RCC 7860 (cell line): Measurements from ENCODE around the gene HARS2.
A peak's percentile ranks its signal among the peaks of the same experiment; 100 is the strongest.
"Not testable (repeated sequence)": the region's sequence is repeated elsewhere in the genome, so short reads cannot be mapped to it uniquely, and the experiment has no call there.

Source experiments
- DNase-seq: peaks from one replicate; pipeline ENCODE4 v3.0.0-alpha.2; 2015; ENCODE audit warnings: low spot score
- FAIRE-seq: peaks from 2 replicates; lab custom pipeline; 2012; peaks lifted over from hg19 to GRCh38; lab: Jason Lieb, UNC

The HARS2 gene

DNA sequence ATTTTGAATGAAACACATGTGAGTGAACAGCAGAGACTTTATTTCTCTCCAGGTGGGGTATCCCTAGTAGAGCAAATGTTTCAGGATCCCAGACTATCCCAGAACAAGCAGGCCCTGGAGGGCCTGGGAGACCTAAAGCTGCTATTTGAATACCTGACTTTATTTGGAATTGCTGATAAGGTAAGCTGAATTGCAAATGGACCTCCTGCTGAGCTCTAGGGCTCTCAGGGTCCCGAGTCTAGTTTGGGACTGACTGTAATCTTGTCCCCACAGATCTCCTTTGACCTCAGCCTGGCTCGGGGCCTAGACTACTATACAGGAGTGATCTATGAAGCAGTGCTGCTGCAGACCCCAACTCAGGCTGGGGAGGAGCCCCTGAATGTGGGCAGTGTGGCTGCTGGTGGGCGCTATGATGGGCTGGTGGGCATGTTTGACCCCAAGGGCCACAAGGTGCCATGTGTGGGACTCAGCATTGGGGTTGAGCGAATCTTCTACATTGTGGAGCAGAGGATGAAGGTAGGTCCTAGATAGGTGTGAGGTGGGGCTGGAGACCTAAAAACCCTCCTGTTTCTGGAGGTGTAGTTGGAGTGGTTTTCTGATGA is 5.7 kb downstream of the HARS2 start:
- FAIRE-seq (no peak), DNase-seq (no peak)

GRCh38 chr5:140700177-140701144 is 9.2 kb downstream of the HARS2 start, which contains the start of gene ZMAT2:
TSS of gene ZMAT2 (plus strand) at chr5:140700447. CDS start at chr5:140700461, 14 bp downstream.
- FAIRE-seq (peak; percentile 97), DNase-seq (peak; percentile 95)

GRCh38 chr5:140707812-140708211 is 16.6 kb downstream of the HARS2 start:
- DNase-seq = no peak
- no peak for FAIRE-seq

DNA sequence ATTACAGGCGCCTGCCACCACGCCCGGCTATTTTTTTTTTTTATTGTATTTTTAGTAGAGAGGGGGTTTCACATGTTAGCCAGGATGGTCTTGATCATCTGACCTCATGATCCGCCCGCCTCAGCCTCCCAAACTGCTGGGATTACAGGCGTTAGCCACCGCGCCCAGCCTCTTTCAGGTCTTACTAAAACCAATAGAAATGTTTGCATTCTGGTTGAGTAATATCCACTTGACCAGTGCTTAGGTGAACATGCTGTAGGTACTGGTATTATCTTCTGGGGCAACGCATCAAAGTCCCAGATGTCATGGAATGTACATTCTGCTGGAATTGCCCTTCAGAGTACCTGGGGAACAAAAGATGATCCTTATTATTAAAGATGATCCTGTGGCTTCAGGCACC is 17.5 kb downstream of the HARS2 start:
- DNase-seq, FAIRE-seq: not testable (repeated sequence)

DNA sequence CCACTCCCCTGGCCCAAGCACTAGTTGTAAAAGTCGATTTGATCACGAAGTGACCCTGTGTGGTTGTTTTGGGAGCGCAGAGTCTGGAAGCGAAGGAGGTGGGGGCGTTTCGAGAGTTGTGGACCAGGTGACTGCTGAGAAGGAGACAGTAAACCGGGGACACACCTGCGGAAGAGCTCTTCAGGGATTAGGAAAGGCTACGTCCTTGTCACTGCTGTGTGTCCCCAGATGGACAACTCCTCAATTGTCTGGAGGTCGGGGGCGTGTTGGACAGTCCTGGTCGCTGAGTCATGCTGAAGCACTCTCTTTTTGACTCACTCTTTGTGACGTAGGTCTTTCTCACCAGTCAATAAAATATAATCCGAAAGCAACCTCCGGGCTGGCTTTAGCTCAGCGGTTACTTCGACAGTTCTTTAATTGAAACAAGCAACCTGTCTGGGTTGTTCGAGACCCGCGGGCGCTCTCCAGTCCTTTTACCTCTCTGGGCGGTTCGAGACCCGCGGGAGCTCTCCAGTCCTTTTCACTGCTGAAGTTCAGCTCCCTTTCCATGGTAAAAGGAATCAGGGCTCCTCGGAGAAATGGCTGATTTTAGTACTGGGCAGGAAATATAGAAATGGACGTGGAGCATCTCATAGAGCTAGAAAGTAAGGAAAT is 19.8 kb downstream of the HARS2 start:
- peak; percentile 84 for FAIRE-seq
- DNase-seq = peak; percentile 99

- DNase-seq (no peak), FAIRE-seq (no peak)
Observed at GRCh38 chr5:140711794-140712193, 20.5 kb downstream of the HARS2 start.

GRCh38 chr5:140713562-140714094 is 22.4 kb downstream of the HARS2 start:
- FAIRE-seq (no peak), DNase-seq (no peak)

GRCh38 chr5:140716238-140716637 is 25.0 kb downstream of the HARS2 start:
- not testable (repeated sequence) for FAIRE-seq, DNase-seq

GRCh38 chr5:140718266-140718592 is 27.0 kb downstream of the HARS2 start:
- DNase-seq = no peak
- FAIRE-seq = no peak

GRCh38 chr5:140720738-140721137 is 29.5 kb downstream of the HARS2 start:
- not testable (repeated sequence) for DNase-seq

GRCh38 chr5:140721395-140721794 is 30.1 kb downstream of the HARS2 start:
- FAIRE-seq, DNase-seq: not testable (repeated sequence)

More at GRCh38 chr5:140720738-140721137, 29.5 kb downstream of the HARS2 start:
- FAIRE-seq = not testable (repeated sequence)

DNA sequence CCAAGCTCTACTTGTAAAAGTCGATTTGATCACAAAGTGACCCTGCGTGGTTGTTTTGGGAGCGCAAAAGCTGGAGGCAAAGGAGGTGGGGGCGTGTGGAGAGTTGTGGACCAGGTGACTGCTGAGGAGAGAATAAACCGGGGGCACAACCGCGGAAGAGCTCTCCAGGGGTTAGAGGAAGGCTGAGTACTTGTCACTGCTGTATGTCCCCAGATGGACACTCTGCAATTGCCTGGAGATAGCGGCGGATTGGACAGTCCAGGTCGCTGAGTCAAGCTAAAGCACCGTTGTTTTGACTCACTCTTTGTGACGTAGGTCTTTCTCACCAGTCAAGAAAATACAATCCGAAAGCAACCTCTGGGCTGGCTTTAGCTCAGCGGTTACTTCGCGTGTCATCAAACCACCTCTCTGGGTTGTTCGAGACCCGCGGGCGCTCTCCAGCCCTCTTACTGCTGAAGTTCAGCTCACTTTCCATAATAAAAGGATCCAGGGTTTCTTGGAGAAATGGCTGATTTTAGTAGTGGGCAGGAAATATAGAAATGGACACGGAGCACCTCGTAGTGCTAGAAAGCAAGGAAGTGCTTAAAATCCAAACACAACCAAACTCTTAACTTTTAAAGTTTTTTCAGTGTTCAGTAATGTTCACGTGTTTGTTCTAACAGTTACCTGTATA is 34.7 kb downstream of the HARS2 start:
- FAIRE-seq (peak; percentile 89), DNase-seq (peak; percentile 98)

DNA sequence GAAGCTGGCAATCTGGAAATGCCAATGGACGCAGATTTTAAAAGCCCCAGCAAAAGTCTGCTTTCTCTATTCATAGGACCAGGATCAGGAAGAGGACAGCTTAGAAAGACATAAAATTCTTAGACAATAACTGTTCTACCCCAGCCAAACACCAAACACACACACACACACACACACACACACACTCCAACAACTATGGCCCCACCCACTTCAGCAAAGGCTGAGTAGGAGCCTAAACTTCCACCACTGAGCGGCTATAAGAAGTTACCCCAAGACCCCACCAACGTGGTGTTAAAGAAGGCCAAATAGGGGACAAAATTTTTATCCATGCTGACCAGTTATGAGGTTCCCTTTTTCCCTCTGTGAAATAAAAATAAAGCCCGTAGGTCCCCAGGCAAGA is 41.8 kb downstream of the HARS2 start:
- no peak for FAIRE-seq
- DNase-seq = no peak

DNA sequence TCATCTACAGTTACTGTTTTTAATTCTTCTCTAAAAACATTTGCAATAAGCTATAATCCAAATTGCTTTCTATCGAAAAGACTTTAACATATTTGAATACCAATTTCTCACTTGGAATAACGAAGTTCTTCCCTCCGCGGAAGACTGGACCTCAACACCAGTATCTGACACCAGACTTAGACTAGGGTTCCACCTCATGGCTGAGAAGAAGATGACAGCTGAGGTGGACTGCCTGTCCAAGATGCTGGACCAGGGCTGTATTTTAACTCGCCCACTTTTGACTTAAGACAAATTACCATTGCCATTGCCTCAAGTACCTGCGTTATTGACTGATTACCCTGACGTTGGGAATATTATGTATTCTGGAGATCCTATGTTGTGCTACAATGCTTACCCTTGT is 43.1 kb downstream of the HARS2 start:
- no peak for FAIRE-seq
- no peak for DNase-seq

GRCh38 chr5:140737486-140737885 is 46.2 kb downstream of the HARS2 start:
- FAIRE-seq (no peak), DNase-seq (no peak)

- no peak for FAIRE-seq
- no peak for DNase-seq
Observed at GRCh38 chr5:140741967-140742366, 50.7 kb downstream of the HARS2 start.
